MM.1S (cell line): ENCODE data around the gene ADPRS.
A peak's percentile ranks its signal among the peaks of the same experiment; 100 is the strongest.

Experiments used
- DNase-seq: peaks from one replicate; pipeline ENCODE4 v3.0.0-alpha.2; 2015
- H2AFZ ChIP-seq: fragments of 300-600 bp; sonication (generic); 2 replicates; pipeline ENCODE4 v1.6.0; 2016; ENCODE audit warnings: antibody characterized with exemption, low read length
- H3F3A ChIP-seq: fragments of 300-600 bp; sonication (generic); 2 replicates; pipeline ENCODE4 v1.6.1; 2016; ENCODE audit warnings: mild to moderate bottlenecking, antibody characterized with exemption, low read length, moderate library complexity, mixed read lengths; ENCODE audit not compliant: insufficient read depth
- H3K27ac ChIP-seq: fragments of 300-600 bp; sonication (generic); 2 replicates; pipeline ENCODE4 v1.5.1; 2016; ENCODE audit warnings: mild to moderate bottlenecking, low read length
- H3K27me3 ChIP-seq: fragments of 300-600 bp; sonication (generic); replicated peaks from 2 replicates; pipeline ENCODE4 v1.6.0; 2016; ENCODE audit warnings: low read length; ENCODE audit not compliant: insufficient read depth
- H3K36me3 ChIP-seq: fragments of 300-600 bp; sonication (generic); replicated peaks from 2 replicates; pipeline ENCODE4 v1.6.1; 2016; ENCODE audit warnings: mild to moderate bottlenecking, low read length, mixed read lengths; ENCODE audit not compliant: insufficient read depth
- H3K4me1 ChIP-seq: fragments of 300-600 bp; sonication (generic); 2 replicates; pipeline ENCODE4 v1.6.1; 2016; ENCODE audit warnings: low read length, mixed read lengths
- H3K4me2 ChIP-seq: fragments of 300-600 bp; sonication (generic); 2 replicates; pipeline ENCODE4 v1.6.0; 2016; ENCODE audit warnings: low read depth, low read length
- H3K4me3 ChIP-seq: fragments of 300-600 bp; sonication (generic); 2 replicates; pipeline ENCODE4 v1.5.1; 2016; ENCODE audit warnings: low read length, mixed read lengths
- H3K79me2 ChIP-seq: fragments of 300-600 bp; sonication (generic); 2 replicates; pipeline ENCODE4 v1.6.1; 2016; ENCODE audit warnings: mixed run types, low read length, mixed read lengths
- H3K9ac ChIP-seq: fragments of 300-600 bp; sonication (generic); 2 replicates; pipeline ENCODE4 v1.6.1; 2016; ENCODE audit warnings: low read length, mixed read lengths
- H3K9me2 ChIP-seq: fragments of 300-600 bp; sonication (generic); replicated peaks from 2 replicates; pipeline ENCODE4 v1.6.1; 2016; ENCODE audit warnings: mild to moderate bottlenecking, low read length, mixed read lengths; ENCODE audit not compliant: insufficient read depth
- H3K9me3 ChIP-seq: fragments of 300-600 bp; sonication (generic); replicated peaks from 2 replicates; pipeline ENCODE4 v1.6.1; 2016; ENCODE audit warnings: mild to moderate bottlenecking, low read length, mixed read lengths; ENCODE audit not compliant: insufficient read depth
- H4K20me1 ChIP-seq: fragments of 300-600 bp; sonication (generic); 2 replicates; pipeline ENCODE4 v1.6.1; 2016; ENCODE audit warnings: mild to moderate bottlenecking, low read length, moderate library complexity, mixed read lengths; ENCODE audit not compliant: insufficient read depth
- EZH2 ChIP-seq: fragments of 300-600 bp; sonication (generic); optimal IDR thresholded peaks from 2 replicates; pipeline ENCODE3; 2017; ENCODE audit warnings: low read depth, mild to moderate bottlenecking, antibody characterized with exemption, low read length, mixed read lengths
- EZH2phosphoT487 ChIP-seq: fragments of 300-600 bp; sonication (generic); IDR thresholded peaks from 2 replicates; pipeline ENCODE4 v1.6.1; 2018; ENCODE audit warnings: antibody characterized with exemption, low read length
- TF ChIP-seq, protein P1 (sequence below): fragments of 300-600 bp; sonication (generic); IDR thresholded peaks from 2 replicates; pipeline ENCODE4 v1.5.1; 2016; ENCODE audit warnings: antibody characterized with exemption, low read length, mixed read lengths

ADPRS gene

DNA sequence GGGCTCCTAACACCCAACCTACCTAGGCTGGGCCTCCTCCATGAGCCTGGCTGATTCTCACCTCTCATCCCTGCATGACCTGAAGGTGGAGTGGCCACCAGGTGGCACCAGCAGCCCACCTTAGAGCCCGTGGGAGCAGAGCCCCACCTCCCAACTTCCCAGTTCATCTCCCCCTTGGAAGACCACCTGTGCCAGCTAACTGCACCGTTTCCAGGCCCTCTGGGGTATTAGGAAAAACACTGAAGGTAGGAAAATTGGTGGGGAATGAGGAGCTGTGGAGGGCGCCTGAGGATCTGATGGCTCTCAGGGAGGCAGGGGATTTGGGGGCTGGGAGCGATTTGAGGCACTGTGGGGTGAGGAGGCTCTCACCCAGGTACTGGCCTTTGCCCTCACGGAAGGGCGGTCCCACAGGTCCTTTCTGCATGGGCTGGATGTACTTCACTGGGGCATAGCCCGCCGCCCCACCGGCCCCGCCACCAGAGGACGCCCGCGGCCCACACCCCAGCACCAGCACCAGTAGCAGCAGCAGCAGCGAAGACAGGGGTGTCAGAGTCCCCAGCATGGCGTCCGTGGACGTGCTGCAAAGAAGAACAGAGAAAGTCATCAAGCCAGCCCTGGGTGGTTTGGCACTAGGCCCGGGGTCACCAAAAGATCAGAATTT lies 11.1 kb downstream of the ADPRS start:
- no peak for TF ChIP-seq EZH2
- no peak for TF ChIP-seq EZH2phosphoT487
- TF ChIP-seq, protein P1, sequence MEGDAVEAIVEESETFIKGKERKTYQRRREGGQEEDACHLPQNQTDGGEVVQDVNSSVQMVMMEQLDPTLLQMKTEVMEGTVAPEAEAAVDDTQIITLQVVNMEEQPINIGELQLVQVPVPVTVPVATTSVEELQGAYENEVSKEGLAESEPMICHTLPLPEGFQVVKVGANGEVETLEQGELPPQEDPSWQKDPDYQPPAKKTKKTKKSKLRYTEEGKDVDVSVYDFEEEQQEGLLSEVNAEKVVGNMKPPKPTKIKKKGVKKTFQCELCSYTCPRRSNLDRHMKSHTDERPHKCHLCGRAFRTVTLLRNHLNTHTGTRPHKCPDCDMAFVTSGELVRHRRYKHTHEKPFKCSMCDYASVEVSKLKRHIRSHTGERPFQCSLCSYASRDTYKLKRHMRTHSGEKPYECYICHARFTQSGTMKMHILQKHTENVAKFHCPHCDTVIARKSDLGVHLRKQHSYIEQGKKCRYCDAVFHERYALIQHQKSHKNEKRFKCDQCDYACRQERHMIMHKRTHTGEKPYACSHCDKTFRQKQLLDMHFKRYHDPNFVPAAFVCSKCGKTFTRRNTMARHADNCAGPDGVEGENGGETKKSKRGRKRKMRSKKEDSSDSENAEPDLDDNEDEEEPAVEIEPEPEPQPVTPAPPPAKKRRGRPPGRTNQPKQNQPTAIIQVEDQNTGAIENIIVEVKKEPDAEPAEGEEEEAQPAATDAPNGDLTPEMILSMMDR: peak; percentile 83
- Histone ChIP-seq H3K9me3 (no peaks in the 10 kb centered on the region), H3K79me2 (no peaks in the 10 kb centered on the region), H3K4me3 (peak overlapping the region; percentile 54), H3K9ac (no peak overlapping the region), H2AFZ (peak overlapping the region; percentile 93), H3K36me3 (no peaks in the 10 kb centered on the region), H3F3A (no peaks in the 10 kb centered on the region; the same call in 1 of the 2 replicates), H4K20me1 (no peaks in the 10 kb centered on the region), H3K4me1 (no peaks in the 10 kb centered on the region), H3K4me2 (peak overlapping the region; percentile 95), H3K27ac (no peak overlapping the region), H3K9me2 (no peaks in the 10 kb centered on the region), H3K27me3 (no peaks in the 10 kb centered on the region)
- DNase-seq: peak; percentile 67

DNA sequence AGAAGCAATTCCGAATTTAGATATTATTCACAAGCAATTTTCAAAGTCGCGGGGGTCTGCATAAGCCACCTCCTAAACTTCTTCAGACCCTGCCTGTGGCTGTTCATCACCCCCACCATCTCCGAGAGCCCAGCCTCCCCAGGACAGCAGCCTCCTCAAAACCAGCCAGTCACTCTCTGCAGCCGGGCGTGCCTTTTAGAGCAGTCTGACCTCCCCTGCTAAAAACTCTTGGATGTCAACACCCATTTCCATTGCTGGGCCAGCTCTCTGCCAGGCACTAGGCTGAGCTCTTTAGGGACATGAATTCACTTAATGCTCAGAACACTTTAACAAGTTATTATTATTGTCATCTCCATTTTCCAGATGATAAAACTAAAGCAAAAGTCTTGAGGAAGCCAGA lies 11.7 kb downstream of the ADPRS start:
- Histone ChIP-seq H3K79me2 (no peaks in the 10 kb centered on the region), H2AFZ (peak overlapping the region; percentile 93), H3F3A (no peaks in the 10 kb centered on the region; the same call in 1 of the 2 replicates), H3K36me3 (no peaks in the 10 kb centered on the region), H3K9ac (no peak overlapping the region), H3K4me2 (peak overlapping the region; percentile 95; the same call in 1 of the 2 replicates), H3K4me3 (no peak overlapping the region), H4K20me1 (no peaks in the 10 kb centered on the region), H3K27ac (no peak overlapping the region), H3K4me1 (no peaks in the 10 kb centered on the region), H3K9me2 (no peaks in the 10 kb centered on the region), H3K27me3 (no peaks in the 10 kb centered on the region), H3K9me3 (no peaks in the 10 kb centered on the region)
- no peak for DNase-seq
- TF ChIP-seq EZH2 (no peak), EZH2phosphoT487 (no peak)
- TF ChIP-seq, protein P1: no peak

DNA sequence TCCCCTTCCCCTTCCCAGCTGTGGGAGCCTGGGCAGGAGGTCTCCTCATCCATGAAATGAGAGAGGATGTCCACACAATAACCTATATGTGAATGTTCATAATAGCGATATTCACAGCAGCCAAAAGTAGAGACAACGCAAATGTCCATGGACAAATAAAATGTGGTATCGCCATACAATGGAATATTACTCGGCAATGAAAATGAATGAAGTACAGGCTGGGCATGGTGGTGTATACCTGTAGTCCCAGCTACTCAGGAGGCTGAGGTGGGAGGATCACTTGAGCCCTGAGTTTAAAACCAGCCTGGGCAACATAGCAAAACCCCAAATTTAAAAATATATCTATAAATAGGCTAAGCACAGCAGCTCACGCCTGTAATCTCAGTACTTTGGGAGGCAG lies 12.9 kb downstream of the ADPRS start:
- no peaks in the 10 kb centered on the region for H3K9me3 ChIP-seq
- no peaks in the 10 kb centered on the region for H3K9me2 ChIP-seq
- no peak overlapping the region for H3K27ac ChIP-seq
- H2AFZ ChIP-seq: no peak overlapping the region
- TF ChIP-seq, protein P1: no peak
- TF ChIP-seq EZH2phosphoT487 (no peak), EZH2 (no peak)
- DNase-seq: no peak
- H4K20me1 ChIP-seq: no peaks in the 10 kb centered on the region
- H3K79me2 ChIP-seq: no peaks in the 10 kb centered on the region
- H3K36me3 ChIP-seq: no peaks in the 10 kb centered on the region
- H3K27me3 ChIP-seq: no peaks in the 10 kb centered on the region
- no peak overlapping the region for H3K9ac ChIP-seq
- no peaks in the 10 kb centered on the region for H3K4me1 ChIP-seq
- no peak overlapping the region for H3K4me3 ChIP-seq
- no peak overlapping the region for H3K4me2 ChIP-seq
- no peaks in the 10 kb centered on the region for H3F3A ChIP-seq
